ENCODE data around the gene GMEB2.

Gene GMEB2

DNA sequence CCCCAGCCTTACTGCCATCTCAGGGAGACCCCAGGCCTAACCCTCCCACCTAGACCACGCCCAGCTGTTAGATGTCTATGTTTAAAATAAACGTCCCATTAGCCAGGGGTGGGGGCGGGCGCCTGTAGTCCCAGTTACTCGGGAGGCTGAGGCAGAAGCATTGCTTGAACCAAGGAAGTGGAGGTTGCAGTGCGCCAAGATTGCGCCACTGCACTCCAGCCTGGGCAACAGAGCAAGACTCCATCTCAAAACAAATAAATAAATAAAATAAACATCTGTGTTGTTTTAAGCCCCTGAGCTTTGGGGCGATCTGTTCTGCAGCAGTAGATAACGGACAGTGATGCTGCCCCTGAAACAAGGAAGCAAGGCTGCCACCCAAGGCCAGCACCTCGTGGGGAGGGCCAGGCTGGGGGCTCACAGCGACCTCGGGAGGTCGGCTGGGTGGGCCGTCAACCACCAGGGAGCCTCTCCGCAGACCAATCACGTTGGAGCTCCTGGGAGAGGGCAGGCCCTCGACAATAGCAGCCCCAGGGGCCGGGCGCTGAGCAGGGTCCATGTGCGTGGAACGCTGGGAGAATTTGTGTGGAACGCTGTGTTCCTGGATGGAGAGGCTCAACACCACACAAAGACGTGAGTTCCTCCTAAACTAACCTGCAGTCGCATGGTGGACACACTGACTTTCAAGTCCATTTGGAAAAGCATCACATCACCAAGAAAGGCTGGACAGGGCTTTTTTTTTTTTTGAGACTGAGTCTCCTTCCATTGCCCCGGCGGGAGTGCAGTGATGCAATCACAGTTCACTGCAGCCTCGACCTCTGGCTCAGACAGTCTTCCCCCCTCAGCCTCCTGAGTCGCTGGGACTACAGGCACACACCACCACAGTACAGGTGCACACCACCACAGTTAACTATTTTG lies 51.8 kb downstream of the GMEB2 start:
- Histone ChIP-seq H3K27ac (ENCODE audit: low read length, poor library complexity, severe bottlenecking) (no peak overlapping the region), H2AK5ac (ENCODE audit: low read length, severe bottlenecking) (peak overlapping the region; percentile 4)
- 79% methylated on average over 25 of the region's 28 CpGs for WGBS

GRCh38 chr20:63574156-63574828 lies 52.6 kb downstream of the GMEB2 start, which contains the start of gene HELZ2:
TSS of gene HELZ2 (minus strand) at chr20:63574239. CDS start at chr20:63572385, 1,854 bp downstream.
- Histone ChIP-seq H3K36me3 (ENCODE audit: control insufficient read depth in 1 of 2, insufficient read depth in 2 of 2, low read depth in 1 of 2, low read length in 2 of 2) (peaks cover 8 to 25% of the 10 kb centered on the region in 2 experiments), H3K9me3 (ENCODE audit: control insufficient read depth, low read length) (no peaks in the 10 kb centered on the region)

More for the DNA sequence above, 51.8 kb downstream of the GMEB2 start:
- no peak overlapping the region for H3K4me2 ChIP-seq (ENCODE audit: low read length, poor library complexity, severe bottlenecking)
- no peak overlapping the region for H3K9ac ChIP-seq (ENCODE audit: low read length)
- H4K91ac ChIP-seq (ENCODE audit: low read length), result peak overlapping the region; percentile 48
- peaks cover 0 to 19% of the 10 kb centered on the region in 2 experiments for H3K27me3 ChIP-seq (ENCODE audit: control insufficient read depth in 1 of 2, insufficient read depth in 1 of 2, low read length in 2 of 2)
- peaks cover 30% of the 10 kb centered on the region for H3K4me1 ChIP-seq (ENCODE audit: control insufficient read depth, insufficient read depth, low read depth, low read length)
- peaks cover 8 to 21% of the 10 kb centered on the region in 2 experiments for H3K36me3 ChIP-seq (ENCODE audit: control insufficient read depth in 1 of 2, insufficient read depth in 2 of 2, low read depth in 1 of 2, low read length in 2 of 2)
- peak overlapping the region; percentile 86 for H4K8ac ChIP-seq (ENCODE audit: low read length)
- H2BK120ac ChIP-seq (ENCODE audit: low read depth, low read length), result no peak overlapping the region
- H3K23ac ChIP-seq (ENCODE audit: low read length in 2 of 2), result no peak overlapping the region
- no peak overlapping the region for H2BK5ac ChIP-seq (ENCODE audit: low read depth, low read length, poor library complexity, severe bottlenecking)
- H3K9me3 ChIP-seq (ENCODE audit: control insufficient read depth, low read length), result no peaks in the 10 kb centered on the region
- H2BK12ac ChIP-seq (ENCODE audit: low read length in 2 of 2), result peak overlapping the region in 1 of 2 experiments; percentile 61
- peak; percentile 46 for DNase-seq
- peak overlapping the region; percentile 50 to 99 for H3K18ac ChIP-seq (ENCODE audit: low read depth in 1 of 2, low read length in 2 of 2)
- no peak overlapping the region for H3K14ac ChIP-seq (ENCODE audit: low read length in 2 of 2)
- peak overlapping the region; percentile 99 for H2AFZ ChIP-seq (ENCODE audit: low read depth, low read length)
- peak overlapping the region; percentile 39 to 90 for H3K4ac ChIP-seq (ENCODE audit: low read depth in 1 of 2, low read length in 2 of 2)
- peaks cover 19% of the 10 kb centered on the region for H3K79me1 ChIP-seq (replicated peaks; ENCODE audit: low read length, poor library complexity, severe bottlenecking)
- peak overlapping the region in 1 of 2 experiments; percentile 70 for H3K4me3 ChIP-seq (ENCODE audit: insufficient read depth in 1 of 2, low read depth in 1 of 2, low read length in 2 of 2)
- no peak overlapping the region for H2BK15ac ChIP-seq (ENCODE audit: low read depth, poor library complexity, severe bottlenecking)

DNA sequence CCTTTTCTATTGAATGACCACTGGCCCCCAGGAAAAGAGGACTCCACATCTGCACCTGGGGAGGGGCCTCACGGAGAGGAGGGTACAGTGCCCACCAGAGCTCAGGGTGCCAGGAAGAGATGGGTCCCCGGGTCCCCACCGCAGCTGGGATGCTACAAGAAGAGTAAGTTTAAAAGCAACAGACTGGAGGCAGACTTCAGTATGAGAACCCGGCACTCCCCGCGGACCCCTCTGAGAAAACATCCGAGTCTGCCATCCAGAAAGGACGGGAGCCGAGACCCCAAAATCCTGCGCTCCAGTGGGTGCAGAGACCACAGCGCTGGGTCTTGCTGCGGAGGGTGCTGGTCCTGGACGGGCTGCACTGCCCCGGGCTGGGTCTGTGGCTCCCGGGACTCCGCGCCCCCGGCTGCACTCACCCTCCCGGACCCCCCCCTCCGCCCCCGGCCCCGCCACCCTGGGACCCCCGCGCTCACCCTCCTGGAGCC lies 53.2 kb downstream of the GMEB2 start:
- WGBS, result 15% methylated on average over 10 of the region's 24 CpGs
- H3K36me3 ChIP-seq (ENCODE audit: control insufficient read depth in 1 of 2, insufficient read depth in 2 of 2, low read depth in 1 of 2, low read length in 2 of 2), result peaks cover 8 to 31% of the 10 kb centered on the region in 2 experiments
- H3K27ac ChIP-seq (ENCODE audit: low read length, poor library complexity, severe bottlenecking), result no peak overlapping the region
- peaks cover 0 to 5% of the 10 kb centered on the region in 2 experiments for H3K27me3 ChIP-seq (ENCODE audit: control insufficient read depth in 1 of 2, insufficient read depth in 1 of 2, low read length in 2 of 2)
- H3K14ac ChIP-seq (ENCODE audit: low read length in 2 of 2), result peak overlapping the region in 1 of 2 experiments; percentile 6
- peak overlapping the region in 1 of 2 experiments; percentile 33 for H2BK12ac ChIP-seq (ENCODE audit: low read length in 2 of 2)
- no peak overlapping the region for H4K91ac ChIP-seq (ENCODE audit: low read length)
- H3K23ac ChIP-seq (ENCODE audit: low read length in 2 of 2), result no peak overlapping the region
- H3K4me3 ChIP-seq (ENCODE audit: insufficient read depth in 1 of 2, low read depth in 1 of 2, low read length in 2 of 2), result peak overlapping the region; percentile 71 to 85
- H2BK5ac ChIP-seq (ENCODE audit: low read depth, low read length, poor library complexity, severe bottlenecking), result no peak overlapping the region
- H3K4me2 ChIP-seq (ENCODE audit: low read length, poor library complexity, severe bottlenecking), result peak overlapping the region; percentile 90
- H3K9me3 ChIP-seq (ENCODE audit: control insufficient read depth, low read length), result no peaks in the 10 kb centered on the region
- peak overlapping the region; percentile 89 for H3K9ac ChIP-seq (ENCODE audit: low read length)
- H3K18ac ChIP-seq (ENCODE audit: low read depth in 1 of 2, low read length in 2 of 2), result peak overlapping the region in 1 of 2 experiments; percentile 46
- H3K79me1 ChIP-seq (replicated peaks; ENCODE audit: low read length, poor library complexity, severe bottlenecking), result peaks cover 19% of the 10 kb centered on the region
- H2BK120ac ChIP-seq (ENCODE audit: low read depth, low read length), result peak overlapping the region; percentile 21
- H3K4ac ChIP-seq (ENCODE audit: low read depth in 1 of 2, low read length in 2 of 2), result peak overlapping the region in 1 of 2 experiments; percentile 32
- no peak overlapping the region for H2AK5ac ChIP-seq (ENCODE audit: low read length, severe bottlenecking)
- peak overlapping the region; percentile 9 for H2BK15ac ChIP-seq (ENCODE audit: low read depth, poor library complexity, severe bottlenecking)
- no peak overlapping the region for H2AFZ ChIP-seq (ENCODE audit: low read depth, low read length)
- peaks cover 34% of the 10 kb centered on the region for H3K4me1 ChIP-seq (ENCODE audit: control insufficient read depth, insufficient read depth, low read depth, low read length)
- no peak overlapping the region for H4K8ac ChIP-seq (ENCODE audit: low read length)
- DNase-seq, result peak; percentile 18

More at GRCh38 chr20:63574156-63574828, 52.6 kb downstream of the GMEB2 start, which contains the start of gene HELZ2:
- Histone ChIP-seq H2AFZ (ENCODE audit: low read depth, low read length) (peak within 1 kb of the TSS; percentile 99), H3K4me1 (ENCODE audit: control insufficient read depth, insufficient read depth, low read depth, low read length) (peaks cover 30% of the 10 kb centered on the region), H3K14ac (ENCODE audit: low read length in 2 of 2) (peak within 1 kb of the TSS in 1 of 2 experiments; percentile 29), H4K91ac (ENCODE audit: low read length) (peak within 1 kb of the TSS; percentile 83), H2AK5ac (ENCODE audit: low read length, severe bottlenecking) (peak within 1 kb of the TSS; percentile 4), H2BK12ac (ENCODE audit: low read length in 2 of 2) (peak within 1 kb of the TSS; percentile 38 to 61), H3K18ac (ENCODE audit: low read depth in 1 of 2, low read length in 2 of 2) (peak within 1 kb of the TSS; percentile 50 to 99), H3K4ac (ENCODE audit: low read depth in 1 of 2, low read length in 2 of 2) (peak within 1 kb of the TSS; percentile 39 to 90), H2BK120ac (ENCODE audit: low read depth, low read length) (peak within 1 kb of the TSS; percentile 21), H2BK15ac (ENCODE audit: low read depth, poor library complexity, severe bottlenecking) (peak within 1 kb of the TSS; percentile 80), H3K9ac (ENCODE audit: low read length) (peak within 1 kb of the TSS; percentile 89), H3K27me3 (ENCODE audit: control insufficient read depth in 1 of 2, insufficient read depth in 1 of 2, low read length in 2 of 2) (peaks cover 0 to 11% of the 10 kb centered on the region in 2 experiments), H3K4me2 (ENCODE audit: low read length, poor library complexity, severe bottlenecking) (peak within 1 kb of the TSS; percentile 90), H3K23ac (ENCODE audit: low read length in 2 of 2) (peak within 1 kb of the TSS in 1 of 2 experiments; percentile 29), H2BK5ac (ENCODE audit: low read depth, low read length, poor library complexity, severe bottlenecking) (no peak within 1 kb of the TSS), H3K4me3 (ENCODE audit: insufficient read depth in 1 of 2, low read depth in 1 of 2, low read length in 2 of 2) (peak within 1 kb of the TSS; percentile 71 to 85), H4K8ac (ENCODE audit: low read length) (peak within 1 kb of the TSS; percentile 86), H3K79me1 (replicated peaks; ENCODE audit: low read length, poor library complexity, severe bottlenecking) (peaks cover 19% of the 10 kb centered on the region), H3K27ac (ENCODE audit: low read length, poor library complexity, severe bottlenecking) (no peak within 1 kb of the TSS)
- DNase-seq, result peak; percentile 78
- WGBS, result 10% methylated on average over 37 of the region's 40 CpGs
